ENCODE results near the gene SKOR1.

GRCh38 chr15:67870868-67871408 lies 45.6 kb downstream of the SKOR1 start:
- TF ChIP-seq EZH2 (IDR thresholded peaks at IDR 0.05; ENCODE audit: insufficient read depth, poor library complexity, severe bottlenecking) (no peak), EZH2phosphoT487 (IDR thresholded peaks at IDR 0.05; ENCODE audit: insufficient read depth, low read depth) (no peak)

Measured in GM23248 (cell line).